ENCODE measurements around the gene SHISAL1.

DNA sequence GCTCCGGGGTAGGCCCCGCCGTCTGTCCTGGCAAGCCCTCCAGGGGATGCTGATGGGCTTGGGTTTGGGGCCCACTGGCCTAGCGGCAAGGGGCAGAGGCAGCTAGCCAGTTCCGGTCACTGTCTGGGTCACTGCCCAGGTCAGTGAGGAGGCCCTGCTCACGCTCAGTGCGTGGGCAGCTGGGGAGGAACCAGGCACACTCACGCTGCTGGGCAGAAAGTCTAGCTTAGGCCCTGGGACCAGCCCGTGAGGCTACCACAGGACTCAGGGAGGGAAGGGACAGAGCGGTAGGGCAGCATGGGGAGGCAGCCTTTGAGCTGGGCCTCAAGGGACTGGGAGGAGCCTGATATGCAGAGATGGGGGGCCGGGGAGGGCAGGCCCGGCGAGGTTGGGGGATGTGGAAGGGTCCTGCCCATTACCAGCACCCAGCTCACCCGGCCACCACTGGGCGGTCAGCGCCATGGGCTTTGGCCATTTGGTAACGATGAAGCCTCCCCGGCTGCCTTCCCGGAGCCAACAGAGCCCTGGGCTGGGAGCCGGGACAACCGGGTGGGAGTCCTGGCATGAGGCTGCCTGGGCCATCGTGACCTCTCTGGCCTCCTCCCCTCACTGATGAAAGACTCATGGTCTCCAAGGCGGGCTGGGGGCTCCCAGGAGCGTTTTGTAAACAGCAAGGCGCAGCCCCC, 14.2 kb downstream of the SHISAL1 start:
- TF ChIP-seq POLR2A (IDR thresholded peaks at IDR 0.05), result no peak
- TF ChIP-seq CTCF (IDR thresholded peaks at IDR 0.05), result no peak
- TF ChIP-seq POLR2AphosphoS5 (IDR thresholded peaks at IDR 0.05), result no peak
- TF ChIP-seq EP300 (IDR thresholded peaks at IDR 0.05), result no peak
